Measurements from ENCODE around the gene PDE3A. TPM values are rescaled to one million over a fixed set of nuclear protein-coding genes. Genes with fewer than 3 reads are reported as not detected.

The PDE3A gene
- total RNA-seq, 6 donors from 2014 or later = 1.0 to 10.0 (median 3.2) TPM

GRCh38 chr12:20493934-20494333 lies 125.6 kb downstream of the PDE3A start:
- DNase-seq = no peak
- WGBS, 2 donors = 70 to 76% methylated on average over 1 of the region's 1 CpG
- H3K27me3 ChIP-seq = no peaks in the 10 kb centered on the region
- no peak overlapping the region for H3K27ac ChIP-seq
- ATAC-seq (ENCODE audit: low FRiP score in 2 of 2) = no peak
- no peak for TF ChIP-seq POLR2AphosphoS5 (IDR thresholded peaks at IDR 0.05)
- TF ChIP-seq POLR2A (IDR thresholded peaks at IDR 0.05) = no peak
- TF ChIP-seq CTCF (IDR thresholded peaks at IDR 0.05) = no peak
- no peak for TF ChIP-seq EP300 (IDR thresholded peaks at IDR 0.05)
- H3K9me3 ChIP-seq = no peaks in the 10 kb centered on the region
- no peaks in the 10 kb centered on the region for H3K36me3 ChIP-seq
- no peaks in the 10 kb centered on the region for H3K4me1 ChIP-seq
- H3K4me3 ChIP-seq = no peak overlapping the region

- ATAC-seq (ENCODE audit: low FRiP score in 2 of 2) (no peak), DNase-seq (no peak)
- H3K9me3 ChIP-seq = no peaks in the 10 kb centered on the region
- H3K36me3 ChIP-seq = no peaks in the 10 kb centered on the region
- WGBS, 2 donors = 69 to 77% methylated on average over 2 of the region's 2 CpGs
- no peaks in the 10 kb centered on the region for H3K27me3 ChIP-seq
- H3K4me3 ChIP-seq = no peak overlapping the region
- H3K27ac ChIP-seq = no peak overlapping the region
- no peaks in the 10 kb centered on the region for H3K4me1 ChIP-seq
- TF ChIP-seq CTCF (IDR thresholded peaks at IDR 0.05) (no peak), EP300 (IDR thresholded peaks at IDR 0.05) (no peak), POLR2AphosphoS5 (IDR thresholded peaks at IDR 0.05) (no peak), POLR2A (IDR thresholded peaks at IDR 0.05) (no peak)
These were observed 126.5 kb downstream of the PDE3A start for GRCh38 chr12:20494851-20495250.

GRCh38 chr12:20495997-20496396 lies 127.7 kb downstream of the PDE3A start:
- ATAC-seq (ENCODE audit: low FRiP score in 2 of 2) = no peak
- Histone ChIP-seq H3K27me3 (no peaks in the 10 kb centered on the region), H3K36me3 (no peaks in the 10 kb centered on the region), H3K4me3 (no peak overlapping the region), H3K27ac (no peak overlapping the region), H3K9me3 (no peaks in the 10 kb centered on the region), H3K4me1 (no peaks in the 10 kb centered on the region)
- no peak for TF ChIP-seq CTCF (IDR thresholded peaks at IDR 0.05)
- no peak for TF ChIP-seq POLR2A (IDR thresholded peaks at IDR 0.05)
- no peak for TF ChIP-seq EP300 (IDR thresholded peaks at IDR 0.05)
- no peak for TF ChIP-seq POLR2AphosphoS5 (IDR thresholded peaks at IDR 0.05)
- WGBS, 2 donors = 82 to 89% methylated on average over 1 of the region's 1 CpG
- no peak for DNase-seq

- H3K4me1 ChIP-seq = no peaks in the 10 kb centered on the region
- WGBS, 2 donors = 65 to 69% methylated on average over 3 of the region's 3 CpGs
- H3K27me3 ChIP-seq = no peaks in the 10 kb centered on the region
- TF ChIP-seq POLR2AphosphoS5 (IDR thresholded peaks at IDR 0.05) (no peak), CTCF (IDR thresholded peaks at IDR 0.05) (no peak), EP300 (IDR thresholded peaks at IDR 0.05) (no peak), POLR2A (IDR thresholded peaks at IDR 0.05) (no peak)
- H3K9me3 ChIP-seq = no peaks in the 10 kb centered on the region
- no peaks in the 10 kb centered on the region for H3K36me3 ChIP-seq
- ATAC-seq (ENCODE audit: low FRiP score in 2 of 2) (no peak), DNase-seq (no peak)
- no peak overlapping the region for H3K27ac ChIP-seq
- H3K4me3 ChIP-seq = no peak overlapping the region
These were observed 129.4 kb downstream of the PDE3A start for GRCh38 chr12:20497707-20498106.

- no peaks in the 10 kb centered on the region for H3K27me3 ChIP-seq
These were observed 133.6 kb downstream of the PDE3A start for GRCh38 chr12:20501958-20502357.

More at GRCh38 chr12:20501958-20502357, 133.6 kb downstream of the PDE3A start:
- Histone ChIP-seq H3K27ac (no peak overlapping the region), H3K4me3 (no peak overlapping the region), H3K36me3 (no peaks in the 10 kb centered on the region), H3K9me3 (no peaks in the 10 kb centered on the region), H3K4me1 (no peaks in the 10 kb centered on the region)
- ATAC-seq (ENCODE audit: low FRiP score in 2 of 2) (no peak), DNase-seq (no peak)
- WGBS, 2 donors = 90% methylated on average over 2 of the region's 2 CpGs
- TF ChIP-seq POLR2AphosphoS5 (IDR thresholded peaks at IDR 0.05) = no peak
- TF ChIP-seq POLR2A (IDR thresholded peaks at IDR 0.05) = no peak
- TF ChIP-seq CTCF (IDR thresholded peaks at IDR 0.05) = no peak
- no peak for TF ChIP-seq EP300 (IDR thresholded peaks at IDR 0.05)
